ENCODE measurements around the gene OCEL1. TPM values are rescaled to one million over a fixed set of nuclear protein-coding genes. Genes with fewer than 3 reads are reported as not detected.

Gene OCEL1
- total and polyA plus RNA-seq, 8 donors = 4.7 to 43.2 (median 10.9) TPM

- peak in 1 of 2 donors; percentile 82 for DNase-seq
- H3K27me3 ChIP-seq = no peaks in the 10 kb centered on the region
- WGBS, 5 donors = 31 to 42% (median 33%) methylated on average over 13 to 14 of the region's 14 CpGs
- peak overlapping the region in 3 of 5 donors; percentile 16 to 39 (median 34) for H3K27ac ChIP-seq
- no peak for TF ChIP-seq POLR2AphosphoS5 (IDR thresholded peaks at IDR 0.05)
- no peak for TF ChIP-seq EP300 (IDR thresholded peaks at IDR 0.05)
- no peak for TF ChIP-seq POLR2A (IDR thresholded peaks at IDR 0.05)
- TF ChIP-seq CTCF (IDR thresholded peaks at IDR 0.05) = no peak
- no peak overlapping the region for H3K4me3 ChIP-seq
- H3K9me3 ChIP-seq = no peaks in the 10 kb centered on the region
- peaks cover 13 to 30% (median 25%) of the 10 kb centered on the region in 4 donors for H3K36me3 ChIP-seq
- H3K4me1 ChIP-seq = peaks cover 7 to 24% (median 18%) of the 10 kb centered on the region in 4 donors
- intact Hi-C loops (cut with DNase I; ENCODE audit: low total_unique reads) = no loop called here
Observed at GRCh38 chr19:17220207-17220758, 5.7 kb upstream of the OCEL1 start.

- no peak overlapping the region for H3K4me3 ChIP-seq
- TF ChIP-seq POLR2A (IDR thresholded peaks at IDR 0.05) = no peak
- no peak for TF ChIP-seq POLR2AphosphoS5 (IDR thresholded peaks at IDR 0.05)
Observed at GRCh38 chr19:17225053-17225452, 973 bp upstream of the OCEL1 start.

GRCh38 chr19:17227798-17228367, 1.9 kb downstream of the OCEL1 start:
- WGBS, 5 donors = 64 to 84% (median 74%) methylated on average over 11 to 13 of the region's 13 CpGs
- no peak for TF ChIP-seq EP300 (IDR thresholded peaks at IDR 0.05)
- TF ChIP-seq POLR2AphosphoS5 (IDR thresholded peaks at IDR 0.05) = no peak
- TF ChIP-seq POLR2A (IDR thresholded peaks at IDR 0.05) = no peak
- TF ChIP-seq CTCF (IDR thresholded peaks at IDR 0.05) = no peak
- H3K4me3 ChIP-seq = no peak overlapping the region
- peaks cover 12 to 42% (median 41%) of the 10 kb centered on the region in 4 donors for H3K36me3 ChIP-seq
- H3K27ac ChIP-seq = peak overlapping the region in 3 of 5 donors; percentile 9 to 93 (median 93)
- H3K4me1 ChIP-seq = peaks cover 12 to 23% (median 23%) of the 10 kb centered on the region in 4 donors
- no peak for DNase-seq
- no peaks in the 10 kb centered on the region for H3K9me3 ChIP-seq
- H3K27me3 ChIP-seq = no peaks in the 10 kb centered on the region
- intact Hi-C loops (cut with DNase I; ENCODE audit: low total_unique reads) = no loop called here

More at GRCh38 chr19:17225053-17225452, 973 bp upstream of the OCEL1 start:
- Histone ChIP-seq H3K4me1 (peaks cover 12 to 30% (median 24%) of the 10 kb centered on the region in 4 donors), H3K9me3 (no peaks in the 10 kb centered on the region), H3K27ac (no peak overlapping the region), H3K27me3 (no peaks in the 10 kb centered on the region), H3K36me3 (peaks cover 0 to 16% (median 14%) of the 10 kb centered on the region in 4 donors)
- DNase-seq = no peak
- WGBS, 5 donors = 77 to 88% (median 81%) methylated on average over 10 of the region's 10 CpGs
- intact Hi-C loops (cut with DNase I; ENCODE audit: low total_unique reads) = no loop called here

GRCh38 chr19:17229890-17230289, 3.9 kb downstream of the OCEL1 start:
- Histone ChIP-seq H3K4me1 (peaks cover 18 to 43% (median 33%) of the 10 kb centered on the region in 4 donors), H3K36me3 (peaks cover 17 to 55% (median 52%) of the 10 kb centered on the region in 4 donors), H3K27ac (no peak overlapping the region), H3K4me3 (no peak overlapping the region), H3K9me3 (no peaks in the 10 kb centered on the region), H3K27me3 (no peaks in the 10 kb centered on the region)
- TF ChIP-seq CTCF (IDR thresholded peaks at IDR 0.05) (no peak), EP300 (IDR thresholded peaks at IDR 0.05) (no peak), POLR2AphosphoS5 (IDR thresholded peaks at IDR 0.05) (no peak), POLR2A (IDR thresholded peaks at IDR 0.05) (no peak)
- WGBS, 5 donors = 91 to 98% (median 95%) methylated on average over 3 of the region's 3 CpGs
- DNase-seq = no peak
- intact Hi-C loops (cut with DNase I; ENCODE audit: low total_unique reads) = no loop called here

- no peak for DNase-seq
- no peak overlapping the region for H3K27ac ChIP-seq
- no peaks in the 10 kb centered on the region for H3K9me3 ChIP-seq
- peaks cover 31 to 55% (median 43%) of the 10 kb centered on the region in 4 donors for H3K4me1 ChIP-seq
- no peak overlapping the region for H3K4me3 ChIP-seq
- WGBS, 5 donors = 86 to 93% (median 91%) methylated on average over 20 to 25 of the region's 25 CpGs
- peaks cover 17 to 56% (median 54%) of the 10 kb centered on the region in 4 donors for H3K36me3 ChIP-seq
- TF ChIP-seq POLR2AphosphoS5 (IDR thresholded peaks at IDR 0.05) (no peak), CTCF (IDR thresholded peaks at IDR 0.05) (no peak)
- H3K27me3 ChIP-seq = no peaks in the 10 kb centered on the region
- intact Hi-C loops (cut with DNase I; ENCODE audit: low total_unique reads) = no loop called here
Observed at GRCh38 chr19:17232258-17232657, 6.2 kb downstream of the OCEL1 start.

Measured in stomach (tissue), 9 donors.